Astrocyte of the cerebellum (primary cell): Measurements from ENCODE around the gene PECR.

Source experiments
- DNase-seq: peaks from one replicate; pipeline ENCODE4 v3.0.0-alpha.2; 2011; ENCODE audit warnings: low read depth
- H3K4me3 ChIP-seq: 2 replicates; pipeline ENCODE4 v1.5.1; 2011; ENCODE audit warnings: mild to moderate bottlenecking, low read depth, low read length, moderate library complexity
- in situ Hi-C: cut with HindIII; loops from 2 replicates; pipeline ENCODE4 v1.10.0; 2017; ENCODE audit warnings: low sequenced_read_pairs
- TF ChIP-seq, protein P1 (sequence below): IDR thresholded peaks from 2 replicates; pipeline ENCODE4 v1.5.1; 2012; ENCODE audit warnings: low read length, low read depth, moderate library complexity, mild to moderate bottlenecking; ENCODE audit errors: missing control alignments

PECR gene

DNA sequence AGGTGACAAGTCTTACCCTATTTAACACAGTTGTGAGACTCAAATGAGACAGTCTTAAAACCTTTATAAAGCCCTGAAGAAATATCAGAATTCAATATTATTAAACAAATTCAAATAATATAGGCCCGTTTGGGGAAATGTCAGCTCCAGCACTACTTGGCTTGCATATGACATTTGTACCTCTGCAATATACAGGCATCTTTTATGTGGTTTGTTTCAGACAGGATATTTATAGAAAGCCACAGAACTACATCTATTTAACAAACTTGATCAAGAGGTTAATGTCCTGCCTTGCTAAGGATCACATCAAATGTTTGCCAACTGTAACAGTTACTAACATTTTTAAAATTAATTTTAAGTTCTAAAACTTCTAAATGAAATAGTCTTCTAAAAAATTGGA is 65.0 kb downstream of the PECR start:
- TF ChIP-seq, protein P1, sequence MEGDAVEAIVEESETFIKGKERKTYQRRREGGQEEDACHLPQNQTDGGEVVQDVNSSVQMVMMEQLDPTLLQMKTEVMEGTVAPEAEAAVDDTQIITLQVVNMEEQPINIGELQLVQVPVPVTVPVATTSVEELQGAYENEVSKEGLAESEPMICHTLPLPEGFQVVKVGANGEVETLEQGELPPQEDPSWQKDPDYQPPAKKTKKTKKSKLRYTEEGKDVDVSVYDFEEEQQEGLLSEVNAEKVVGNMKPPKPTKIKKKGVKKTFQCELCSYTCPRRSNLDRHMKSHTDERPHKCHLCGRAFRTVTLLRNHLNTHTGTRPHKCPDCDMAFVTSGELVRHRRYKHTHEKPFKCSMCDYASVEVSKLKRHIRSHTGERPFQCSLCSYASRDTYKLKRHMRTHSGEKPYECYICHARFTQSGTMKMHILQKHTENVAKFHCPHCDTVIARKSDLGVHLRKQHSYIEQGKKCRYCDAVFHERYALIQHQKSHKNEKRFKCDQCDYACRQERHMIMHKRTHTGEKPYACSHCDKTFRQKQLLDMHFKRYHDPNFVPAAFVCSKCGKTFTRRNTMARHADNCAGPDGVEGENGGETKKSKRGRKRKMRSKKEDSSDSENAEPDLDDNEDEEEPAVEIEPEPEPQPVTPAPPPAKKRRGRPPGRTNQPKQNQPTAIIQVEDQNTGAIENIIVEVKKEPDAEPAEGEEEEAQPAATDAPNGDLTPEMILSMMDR = no peak
- in situ Hi-C loops = no loop called here
- no peak for DNase-seq
- H3K4me3 ChIP-seq = no peak overlapping the region

DNA sequence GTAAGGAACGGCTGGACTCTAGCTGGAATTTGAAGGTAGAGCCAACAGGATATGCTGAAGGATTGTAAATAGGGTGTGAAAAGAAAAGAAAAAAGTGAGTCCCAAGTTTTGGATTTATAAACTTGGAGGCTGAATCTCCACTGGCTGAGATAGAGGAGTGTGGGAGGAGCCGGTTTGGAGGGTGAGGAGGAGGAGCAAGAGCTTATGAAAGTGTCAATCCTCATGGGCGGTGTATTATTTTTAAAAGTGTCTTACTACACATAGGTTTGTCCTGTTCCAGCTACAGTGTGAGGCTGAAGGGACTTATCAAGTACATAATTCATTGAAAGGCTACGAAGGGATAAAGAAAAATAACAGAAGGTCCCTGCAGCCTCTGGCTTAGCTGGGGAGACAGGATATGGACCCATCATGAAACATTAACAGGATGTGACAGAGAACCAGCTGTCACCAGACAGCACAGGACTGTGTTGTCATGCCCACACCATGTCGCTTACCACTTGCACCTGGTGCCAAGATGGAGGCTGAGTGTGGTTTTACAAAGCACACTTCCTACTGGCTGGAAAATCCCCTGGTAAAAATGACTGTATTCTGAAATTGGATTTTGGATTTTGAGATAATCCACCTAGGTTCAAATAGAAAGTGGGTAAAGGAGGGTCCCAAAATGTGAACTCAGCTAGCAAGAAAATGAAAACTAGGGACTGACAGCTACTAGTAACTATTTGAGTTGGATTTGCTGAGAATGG is 65.7 kb downstream of the PECR start:
- in situ Hi-C loops = no loop called here
- TF ChIP-seq, protein P1 = no peak
- no peak for DNase-seq
- H3K4me3 ChIP-seq = no peak overlapping the region

DNA sequence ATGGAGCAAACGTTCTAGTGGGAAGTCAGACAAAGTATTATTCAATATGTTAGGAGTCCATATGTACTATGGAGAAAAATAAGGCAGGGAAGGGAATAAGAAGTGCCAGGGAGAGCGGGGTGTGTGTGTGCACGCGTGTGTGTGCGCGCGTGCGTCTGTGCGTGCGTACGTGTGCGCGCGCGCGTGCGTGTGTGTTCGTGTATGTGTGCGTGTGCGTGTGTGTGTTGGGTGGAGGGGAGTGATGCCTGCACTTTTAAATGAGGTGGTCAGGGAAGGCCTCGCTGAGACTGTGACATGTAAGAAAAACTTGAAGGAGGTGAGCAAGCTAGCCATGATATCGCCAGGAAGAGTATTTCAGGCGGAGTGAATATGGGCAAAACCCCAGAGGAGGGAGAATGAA is 66.6 kb downstream of the PECR start:
- H3K4me3 ChIP-seq = no peak overlapping the region
- DNase-seq = no peak
- TF ChIP-seq, protein P1 = no peak
- in situ Hi-C loops = no loop called here

DNA sequence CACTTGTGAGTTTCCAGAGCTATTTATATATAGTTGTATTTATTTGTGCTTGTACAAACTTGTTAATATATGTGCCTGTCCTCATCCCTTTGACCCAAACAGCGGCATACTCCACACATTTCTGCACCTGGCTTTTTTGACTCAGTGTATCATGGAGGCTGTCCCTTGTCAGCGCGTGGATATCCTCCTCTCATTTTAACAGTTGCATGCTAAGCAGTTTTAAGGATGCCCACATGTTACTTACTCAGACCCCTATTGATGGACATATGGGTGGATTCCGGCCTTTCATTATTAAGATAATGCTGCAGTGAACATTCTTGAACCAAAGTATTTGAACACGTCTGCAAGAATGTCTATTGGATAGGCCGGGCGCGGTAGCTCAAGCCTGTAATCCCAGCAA is 67.6 kb downstream of the PECR start:
- TF ChIP-seq, protein P1 = no peak
- H3K4me3 ChIP-seq = no peak overlapping the region
- no peak for DNase-seq
- in situ Hi-C loops = no loop called here

DNA sequence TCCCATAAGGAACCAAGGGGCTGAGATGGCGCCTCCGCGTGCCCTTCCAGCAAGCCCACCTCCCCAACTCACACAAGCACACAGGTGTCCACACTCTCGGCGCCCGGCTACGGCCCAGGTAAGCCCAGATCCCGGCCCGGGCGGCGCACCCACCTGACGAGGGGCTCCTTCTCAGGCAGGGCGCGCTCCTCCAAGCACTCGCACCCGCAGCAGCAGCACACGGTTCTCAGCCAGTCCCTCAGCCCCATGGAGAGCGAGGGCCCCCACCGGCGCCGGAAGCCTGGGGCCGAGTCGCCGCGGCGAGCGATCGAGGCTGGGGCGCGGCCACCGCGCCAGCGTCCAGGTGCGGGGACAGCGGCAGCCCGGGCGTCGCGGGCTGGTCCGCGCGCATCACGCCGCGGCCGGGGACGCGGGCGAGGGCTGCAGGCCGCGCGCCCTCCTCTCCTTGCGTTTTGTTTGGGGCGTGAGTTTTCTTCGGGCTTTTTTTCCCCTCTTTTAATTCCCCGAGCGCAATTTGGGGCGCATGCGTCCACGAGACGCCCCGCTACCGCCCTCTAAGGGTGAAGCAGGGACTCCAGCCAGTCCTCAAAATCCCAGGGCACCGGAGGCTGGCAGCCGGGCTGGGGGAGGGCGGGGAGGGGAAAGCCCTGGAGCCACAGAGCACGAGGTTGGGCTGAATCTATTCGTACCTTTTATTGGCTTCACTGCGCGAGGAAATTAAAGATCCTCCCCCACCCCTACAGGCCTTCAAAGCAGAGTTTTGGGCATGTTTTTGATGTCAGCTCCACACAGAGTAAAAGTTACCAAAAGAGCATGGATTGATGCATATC is 68.3 kb downstream of the PECR start, which contains the start of gene MREG:
Gene MREG, minus strand, starts transcription at position 472 of the 830 bp plus-strand sequence. Its CDS starts 224 bp downstream, at position 248.
- peak; percentile 35 for DNase-seq
- in situ Hi-C loops = no loop called here
- TF ChIP-seq, protein P1 = peak; percentile 77
- peak within 1 kb of the TSS; percentile 63 for H3K4me3 ChIP-seq

DNA sequence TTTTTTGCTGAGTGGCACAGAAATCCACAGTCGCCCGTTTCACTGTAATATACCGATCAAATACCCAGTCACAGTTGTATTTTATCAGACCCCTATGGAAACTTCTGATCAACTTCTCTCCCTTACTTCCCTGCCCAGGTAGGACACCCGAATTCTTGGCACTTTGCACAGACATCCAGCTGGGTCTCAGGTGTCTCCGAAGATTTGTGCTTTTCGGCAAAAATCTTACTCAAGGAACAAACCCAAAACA is 68.9 kb downstream of the PECR start:
- peak overlapping the region; percentile 63 for H3K4me3 ChIP-seq
- no peak for DNase-seq
- in situ Hi-C loops = no loop called here
- TF ChIP-seq, protein P1 = no peak
